ENCODE data around the gene ADH1B. TPM values are rescaled to one million over a fixed set of nuclear protein-coding genes. Genes with fewer than 3 reads are reported as not detected.
"Not testable (repeated sequence)": the region's sequence is repeated elsewhere in the genome, so short reads cannot be mapped to it uniquely, and the experiment has no call there.

ADH1B gene
- total RNA-seq, result not detected

- H3K9me3 Mint-ChIP-seq, result peaks cover 2% of the 10 kb centered on the region
- H3K27me3 Mint-ChIP-seq, result peaks cover 0 to 2% of the 10 kb centered on the region in 2 donors
- H3K36me3 Mint-ChIP-seq, result no peaks in the 10 kb centered on the region
- ATAC-seq (no peak), DNase-seq (ENCODE audit: low spot score) (no peak)
- no peak within 1 kb of the TSS for H3K4me3 Mint-ChIP-seq
- no peaks in the 10 kb centered on the region for H3K4me1 Mint-ChIP-seq (ENCODE audit: low read depth in 2 of 2)
- H3K27ac Mint-ChIP-seq, result no peak within 1 kb of the TSS
These were observed at the start of gene ADH1B for GRCh38 chr4:99321241-99322191. Gene ADH1B (minus strand): TSS chr4:99321401. CDS start chr4:99321331, 70 bp downstream.

- ATAC-seq; H3K36me3 Mint-ChIP-seq; H3K9me3 Mint-ChIP-seq; H3K4me3 Mint-ChIP-seq; H3K27ac Mint-ChIP-seq; H3K4me1 Mint-ChIP-seq (ENCODE audit: low read depth in 2 of 2); DNase-seq (ENCODE audit: low spot score): not testable (repeated sequence)
- H3K27me3 Mint-ChIP-seq, result peaks cover 6 to 17% of the 10 kb centered on the region in 2 donors
These were observed 46.6 kb upstream of the ADH1B start for GRCh38 chr4:99367817-99368216.

GRCh38 chr4:99366491-99366890 lies 45.3 kb upstream of the ADH1B start:
- peaks cover 6 to 17% of the 10 kb centered on the region in 2 donors for H3K27me3 Mint-ChIP-seq
- no peaks in the 10 kb centered on the region for H3K4me1 Mint-ChIP-seq (ENCODE audit: low read depth in 2 of 2)
- no peaks in the 10 kb centered on the region for H3K36me3 Mint-ChIP-seq
- DNase-seq (ENCODE audit: low spot score), result no peak
- no peak overlapping the region for H3K27ac Mint-ChIP-seq
- H3K4me3 Mint-ChIP-seq, result no peak overlapping the region
- ATAC-seq, result no peak
- peaks cover 3% of the 10 kb centered on the region for H3K9me3 Mint-ChIP-seq

GRCh38 chr4:99362768-99363167 lies 41.6 kb upstream of the ADH1B start:
- Mint-ChIP-seq H3K27ac (no peak overlapping the region), H3K4me1 (ENCODE audit: low read depth in 2 of 2) (no peaks in the 10 kb centered on the region), H3K27me3 (peaks cover 6 to 10% of the 10 kb centered on the region in 2 donors), H3K36me3 (no peaks in the 10 kb centered on the region), H3K9me3 (peaks cover 3% of the 10 kb centered on the region), H3K4me3 (no peak overlapping the region)
- DNase-seq (ENCODE audit: low spot score), result no peak
- no peak for ATAC-seq

- H3K9me3 Mint-ChIP-seq, result peaks cover 3% of the 10 kb centered on the region
- H3K36me3 Mint-ChIP-seq, result no peaks in the 10 kb centered on the region
- no peak overlapping the region for H3K27ac Mint-ChIP-seq
- H3K27me3 Mint-ChIP-seq, result peaks cover 3 to 4% of the 10 kb centered on the region in 2 donors
- H3K4me1 Mint-ChIP-seq (ENCODE audit: low read depth in 2 of 2), result no peaks in the 10 kb centered on the region
- no peak for ATAC-seq
- no peak for DNase-seq (ENCODE audit: low spot score)
- no peak overlapping the region for H3K4me3 Mint-ChIP-seq
These were observed 40.7 kb upstream of the ADH1B start for GRCh38 chr4:99361899-99362275.

GRCh38 chr4:99361268-99361898 lies 40.2 kb upstream of the ADH1B start:
- H3K9me3 Mint-ChIP-seq, result peaks cover 3% of the 10 kb centered on the region
- H3K4me1 Mint-ChIP-seq (ENCODE audit: low read depth in 2 of 2), result peaks cover 3 to 5% of the 10 kb centered on the region in 2 donors
- H3K27ac Mint-ChIP-seq, result no peak overlapping the region
- DNase-seq (ENCODE audit: low spot score), result no peak
- H3K4me3 Mint-ChIP-seq, result no peak overlapping the region
- no peak for ATAC-seq
- H3K27me3 Mint-ChIP-seq, result peaks cover 3 to 4% of the 10 kb centered on the region in 2 donors
- H3K36me3 Mint-ChIP-seq, result no peaks in the 10 kb centered on the region

- no peak overlapping the region for H3K27ac Mint-ChIP-seq
- H3K4me1 Mint-ChIP-seq (ENCODE audit: low read depth in 2 of 2), result peaks cover 9 to 11% of the 10 kb centered on the region in 2 donors
- H3K27me3 Mint-ChIP-seq, result peaks cover 3 to 4% of the 10 kb centered on the region in 2 donors
- peaks cover 7% of the 10 kb centered on the region for H3K9me3 Mint-ChIP-seq
- ATAC-seq (peak in 1 of 2 donors; percentile 56), DNase-seq (ENCODE audit: low spot score) (no peak)
- H3K4me3 Mint-ChIP-seq, result no peak overlapping the region
- no peaks in the 10 kb centered on the region for H3K36me3 Mint-ChIP-seq
These were observed 38.4 kb upstream of the ADH1B start for GRCh38 chr4:99359480-99360204.

GRCh38 chr4:99357948-99358347 lies 36.7 kb upstream of the ADH1B start:
- peaks cover 9 to 11% of the 10 kb centered on the region in 2 donors for H3K4me1 Mint-ChIP-seq (ENCODE audit: low read depth in 2 of 2)
- DNase-seq (ENCODE audit: low spot score) (no peak), ATAC-seq (no peak)
- no peaks in the 10 kb centered on the region for H3K36me3 Mint-ChIP-seq
- H3K9me3 Mint-ChIP-seq, result peaks cover 8% of the 10 kb centered on the region
- H3K4me3 Mint-ChIP-seq, result no peak overlapping the region
- H3K27ac Mint-ChIP-seq, result no peak overlapping the region
- H3K27me3 Mint-ChIP-seq, result peaks cover 0 to under 1% of the 10 kb centered on the region in 2 donors

GRCh38 chr4:99356992-99357391 lies 35.8 kb upstream of the ADH1B start:
- Mint-ChIP-seq H3K4me1 (ENCODE audit: low read depth in 2 of 2) (peaks cover 9 to 11% of the 10 kb centered on the region in 2 donors), H3K27ac (no peak overlapping the region), H3K36me3 (no peaks in the 10 kb centered on the region), H3K4me3 (no peak overlapping the region), H3K27me3 (peaks cover 0 to 2% of the 10 kb centered on the region in 2 donors), H3K9me3 (peaks cover 8% of the 10 kb centered on the region)
- DNase-seq (ENCODE audit: low spot score), result no peak
- no peak for ATAC-seq

GRCh38 chr4:99356149-99356548 lies 34.9 kb upstream of the ADH1B start:
- H3K27me3 Mint-ChIP-seq; H3K36me3 Mint-ChIP-seq; ATAC-seq; H3K27ac Mint-ChIP-seq; H3K9me3 Mint-ChIP-seq; DNase-seq (ENCODE audit: low spot score): not testable (repeated sequence)
- Mint-ChIP-seq H3K4me3 (peak overlapping the region; percentile 45), H3K4me1 (ENCODE audit: low read depth in 2 of 2) (peaks cover 9 to 11% of the 10 kb centered on the region in 2 donors)

- H3K9me3 Mint-ChIP-seq, result peaks cover 12% of the 10 kb centered on the region
- H3K36me3 Mint-ChIP-seq, result no peaks in the 10 kb centered on the region
- ATAC-seq (no peak), DNase-seq (ENCODE audit: low spot score) (no peak)
- peaks cover 9 to 11% of the 10 kb centered on the region in 2 donors for H3K4me1 Mint-ChIP-seq (ENCODE audit: low read depth in 2 of 2)
- H3K4me3 Mint-ChIP-seq, result no peak within 1 kb of the TSS
- peaks cover 0 to 2% of the 10 kb centered on the region in 2 donors for H3K27me3 Mint-ChIP-seq
- no peak within 1 kb of the TSS for H3K27ac Mint-ChIP-seq
These were observed 31.7 kb upstream of the ADH1B start, which contains the start of gene ADH1C for GRCh38 chr4:99352602-99353537. Gene ADH1C (minus strand): TSS chr4:99352746. CDS start chr4:99352675, 71 bp downstream.

GRCh38 chr4:99351487-99351886 lies 30.3 kb upstream of the ADH1B start:
- Mint-ChIP-seq H3K27ac (no peak overlapping the region), H3K27me3 (peaks cover 0 to 2% of the 10 kb centered on the region in 2 donors), H3K4me1 (ENCODE audit: low read depth in 2 of 2) (peaks cover 7% of the 10 kb centered on the region in 2 donors), H3K36me3 (no peaks in the 10 kb centered on the region), H3K9me3 (peaks cover 12% of the 10 kb centered on the region), H3K4me3 (no peak overlapping the region)
- DNase-seq (ENCODE audit: low spot score) (no peak), ATAC-seq (no peak)

GRCh38 chr4:99349338-99349737 lies 28.1 kb upstream of the ADH1B start:
- no peak overlapping the region for H3K4me3 Mint-ChIP-seq
- H3K36me3 Mint-ChIP-seq, result no peaks in the 10 kb centered on the region
- peaks cover 8% of the 10 kb centered on the region for H3K9me3 Mint-ChIP-seq
- ATAC-seq, result no peak
- no peaks in the 10 kb centered on the region for H3K4me1 Mint-ChIP-seq (ENCODE audit: low read depth in 2 of 2)
- peaks cover 0 to 2% of the 10 kb centered on the region in 2 donors for H3K27me3 Mint-ChIP-seq
- no peak overlapping the region for H3K27ac Mint-ChIP-seq
- no peak for DNase-seq (ENCODE audit: low spot score)
